ENCODE data around the gene CCDC106. TPM values are rescaled to one million over a fixed set of nuclear protein-coding genes. Genes with fewer than 3 reads are reported as not detected.

CCDC106 gene
- total RNA-seq, 2 experiments from 2014 or later: 8.3 to 8.8 TPM

- ChIA-PET POLR2A (no interaction called here), CTCF (no interaction called here)
- DNase-seq: no peak
- Mint-ChIP-seq H3K27ac (no peak overlapping the region), H3K4me1 (peaks cover 3% of the 10 kb centered on the region), H3K4me3 (no peak overlapping the region), H3K36me3 (ENCODE audit: low read depth) (peaks cover 24% of the 10 kb centered on the region), H3K27me3 (no peaks in the 10 kb centered on the region), H3K9me3 (no peaks in the 10 kb centered on the region)
Observed at GRCh38 chr19:55698256-55698655, 50.2 kb downstream of the CCDC106 start.

- Mint-ChIP-seq H3K27me3 (no peaks in the 10 kb centered on the region), H3K36me3 (ENCODE audit: low read depth) (peaks cover 21% of the 10 kb centered on the region), H3K4me1 (peaks cover 8% of the 10 kb centered on the region), H3K4me3 (no peak overlapping the region), H3K27ac (no peak overlapping the region), H3K9me3 (no peaks in the 10 kb centered on the region)
- ChIA-PET CTCF (no interaction called here), POLR2A (no interaction called here)
- no peak for DNase-seq
Observed at GRCh38 chr19:55699221-55699620, 51.2 kb downstream of the CCDC106 start.

DNA sequence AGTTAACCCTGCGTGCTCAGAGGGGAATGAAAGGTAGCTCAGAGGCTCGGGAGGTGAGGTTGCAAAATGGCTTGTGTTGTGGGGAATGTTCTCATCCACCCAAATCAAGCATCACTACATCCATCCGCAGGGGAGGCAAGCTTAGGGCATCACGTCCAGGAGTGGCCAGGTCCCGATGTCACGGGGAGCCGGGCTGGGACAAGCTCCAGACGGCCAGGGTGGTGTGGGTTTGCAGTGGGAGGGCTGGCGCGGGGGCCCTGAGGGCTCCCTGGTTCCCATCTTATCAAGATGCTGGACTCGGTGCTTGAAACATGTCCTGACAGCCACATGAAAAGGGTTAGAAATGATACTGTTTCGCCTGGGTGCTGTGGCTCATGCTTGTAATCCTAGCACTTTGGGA lies 52.8 kb downstream of the CCDC106 start:
- POLR2A ChIA-PET: no interaction called here

GRCh38 chr19:55702131-55702627 lies 54.2 kb downstream of the CCDC106 start:
- Mint-ChIP-seq H3K4me3 (no peak overlapping the region), H3K36me3 (ENCODE audit: low read depth) (peaks cover 25% of the 10 kb centered on the region), H3K27ac (no peak overlapping the region), H3K4me1 (peaks cover 9% of the 10 kb centered on the region), H3K9me3 (no peaks in the 10 kb centered on the region), H3K27me3 (no peaks in the 10 kb centered on the region)
- ChIA-PET CTCF (interaction anchor here (0.7 to 1.7 kb wide), 2 partner anchors 9 to 1253 kb away, joined by 3 to 5 read pairs; no protein-coding TSS in a partner anchor), POLR2A (no interaction called here)
- no peak for DNase-seq

More for the DNA sequence above, 52.8 kb downstream of the CCDC106 start:
- Mint-ChIP-seq H3K4me1 (peaks cover 9% of the 10 kb centered on the region), H3K9me3 (no peaks in the 10 kb centered on the region), H3K27ac (no peak overlapping the region), H3K36me3 (ENCODE audit: low read depth) (peaks cover 25% of the 10 kb centered on the region), H3K4me3 (no peak overlapping the region), H3K27me3 (no peaks in the 10 kb centered on the region)
- DNase-seq: no peak
- CTCF ChIA-PET: no interaction called here

Other genes starting within 250 kb of the CCDC106 start
- 100 to 1,000 TPM; 238 to 255 TPM for gene UBE2S, start 240.4 kb upstream of the CCDC106 start, total RNA-seq
- gene SHISA7, start 204.9 kb upstream of the CCDC106 start, total RNA-seq: not detected
- gene ISOC2, start 186.6 kb upstream of the CCDC106 start, total RNA-seq: 10 to 100 TPM; 18.9 to 20.7 TPM
- not detected for gene C19orf85, start 183.5 kb upstream of the CCDC106 start, total RNA-seq
- gene ZNF628, start 171.6 kb upstream of the CCDC106 start, total RNA-seq: 1 to 10 TPM; 7.3 to 9.7 TPM
- gene NAT14, start 163.0 kb upstream of the CCDC106 start, total RNA-seq: 10 to 100 TPM; 11.7 TPM
- gene SSC5D, start 159.8 kb upstream of the CCDC106 start, total RNA-seq: under 1 TPM; 0.42 to 0.98 TPM
- not detected for gene SBK2, start 111.1 kb upstream of the CCDC106 start, total RNA-seq
- gene SBK3, start 102.7 kb upstream of the CCDC106 start, total RNA-seq: not detected
- 1 to 10 TPM; 7.0 to 8.0 TPM for gene ZNF579, start 67.4 kb upstream of the CCDC106 start, total RNA-seq
- 10 to 100 TPM; 15.3 to 16.9 TPM for gene FIZ1, start 48.7 kb upstream of the CCDC106 start, total RNA-seq
- 10 to 100 TPM; 31.2 to 32.9 TPM for gene ZNF524, start 47.9 kb upstream of the CCDC106 start, total RNA-seq
- 10 to 100 TPM; 14.2 TPM for gene ZNF865, start 42.6 kb upstream of the CCDC106 start, total RNA-seq
- gene ZNF784, start 23.6 kb upstream of the CCDC106 start, total RNA-seq: 1 to 10 TPM; 4.3 to 5.8 TPM
- gene ZNF580, start 7.2 kb upstream of the CCDC106 start, total RNA-seq: 10 to 100 TPM; 44.6 to 45.9 TPM
- gene ZNF581, start 4.6 kb upstream of the CCDC106 start, total RNA-seq: 10 to 100 TPM; 24.1 to 25.5 TPM
- 100 to 1,000 TPM; 239 to 281 TPM for gene U2AF2, start 6.8 kb downstream of the CCDC106 start, total RNA-seq
- gene EPN1, start 27.0 kb downstream of the CCDC106 start, total RNA-seq: 10 to 100 TPM; 50.8 to 64.2 TPM
- gene NLRP9, start 90.2 kb downstream of the CCDC106 start, total RNA-seq: not detected
- not detected for gene RFPL4A, start 110.9 kb downstream of the CCDC106 start, total RNA-seq
- gene RFPL4AL1, start 120.9 kb downstream of the CCDC106 start, total RNA-seq: not detected
- not detected for gene NLRP11, start 183.8 kb downstream of the CCDC106 start, total RNA-seq
- not detected for gene NLRP4, start 188.3 kb downstream of the CCDC106 start, total RNA-seq